Mesodermal cell (in vitro differentiated cells): Measurements from ENCODE around the gene DNAL4. TPM values are rescaled to one million over a fixed set of nuclear protein-coding genes. Genes with fewer than 3 reads are reported as not detected.

Experiments
- H3K27ac ChIP-seq: 2 replicates; pipeline ENCODE4 v1.7.0; 2013; ENCODE audit warnings: mild to moderate bottlenecking, low read depth, low read length, moderate library complexity; ENCODE audit not compliant: severe bottlenecking
- H3K36me3 ChIP-seq: 2 replicates; pipeline ENCODE4 v1.7.1; 2013; ENCODE audit warnings: mild to moderate bottlenecking, low read length, moderate library complexity; ENCODE audit not compliant: control insufficient read depth, insufficient read depth
- H3K4me1 ChIP-seq: one replicate; pipeline ENCODE4 v1.7.1; 2013; ENCODE audit warnings: mild to moderate bottlenecking, low read length; ENCODE audit not compliant: insufficient read depth, control insufficient read depth, poor library complexity, severe bottlenecking
- H3K4me3 ChIP-seq: 2 replicates; pipeline ENCODE4 v1.7.0; 2013; ENCODE audit warnings: low read length, control low read depth, mild to moderate bottlenecking; ENCODE audit not compliant: insufficient read depth, poor library complexity, severe bottlenecking; ENCODE audit errors: extremely low read depth
- H3K9me3 ChIP-seq: 2 replicates; pipeline ENCODE4 v1.7.1; 2013; ENCODE audit warnings: mild to moderate bottlenecking, low read length, moderate library complexity; ENCODE audit not compliant: control insufficient read depth
- WGBS, 2 experiments: methylation state at CpG; one replicate each; pipeline ENCODE4 v1.1.5; 2013; ENCODE audit warnings: missing lambda C conversion rate in 2 of 2; ENCODE audit not compliant: insufficient coverage in 2 of 2; 5-methylcytosine and 5-hydroxymethylcytosine counted together
- polyA plus RNA-seq, 2 experiments: library from polyadenylated mRNA; stranded (reverse); fragments of 50-300 nt; gene quantifications; one replicate each; pipeline ENCODE4 v1.2.3, GENCODE V29; 2013

Gene DNAL4
- polyA plus RNA-seq (2013, experiment 1 of 2), result 24.7 TPM
- 20.3 TPM for polyA plus RNA-seq (2013, experiment 2 of 2)

- Histone ChIP-seq H3K9me3 (no peaks in the 10 kb centered on the region), H3K27ac (peak within 1 kb of the TSS; percentile 52), H3K4me3 (peak within 1 kb of the TSS; percentile 83), H3K4me1 (peaks cover 8% of the 10 kb centered on the region), H3K36me3 (peaks cover 7% of the 10 kb centered on the region)
- 0 to 1% methylated on average over 30 to 31 of the region's 47 CpGs for WGBS, 2 experiments
Measured at GRCh38 chr22:38793721-38794466, at the start of gene DNAL4. DNAL4 (minus strand) TSS chr22:38794143; CDS start chr22:38782731, 11,412 bp downstream.

GRCh38 chr22:38843201-38843656, 49.3 kb upstream of the DNAL4 start:
- H3K36me3 ChIP-seq, result no peaks in the 10 kb centered on the region
- H3K4me1 ChIP-seq, result peaks cover 8% of the 10 kb centered on the region
- H3K4me3 ChIP-seq, result peak overlapping the region; percentile 36
- 0 to 2% methylated on average over 62 to 64 of the region's 68 CpGs for WGBS, 2 experiments
- no peaks in the 10 kb centered on the region for H3K9me3 ChIP-seq
- H3K27ac ChIP-seq, result no peak overlapping the region

GRCh38 chr22:38842512-38843200, 48.7 kb upstream of the DNAL4 start:
- WGBS, 2 experiments, result 22 to 23% methylated on average over 28 to 30 of the region's 34 CpGs
- peak overlapping the region; percentile 36 for H3K4me3 ChIP-seq
- H3K9me3 ChIP-seq, result no peaks in the 10 kb centered on the region
- no peak overlapping the region for H3K27ac ChIP-seq
- H3K36me3 ChIP-seq, result no peaks in the 10 kb centered on the region
- H3K4me1 ChIP-seq, result peaks cover 8% of the 10 kb centered on the region

- no peaks in the 10 kb centered on the region for H3K9me3 ChIP-seq
- H3K36me3 ChIP-seq, result no peaks in the 10 kb centered on the region
- H3K27ac ChIP-seq, result no peak overlapping the region
- no peak overlapping the region for H3K4me3 ChIP-seq
- H3K4me1 ChIP-seq, result peaks cover 8% of the 10 kb centered on the region
- 74 to 100% methylated on average over 2 to 4 of the region's 5 CpGs for WGBS, 2 experiments
Measured at GRCh38 chr22:38841635-38842034, 47.7 kb upstream of the DNAL4 start.

- Histone ChIP-seq H3K9me3 (no peaks in the 10 kb centered on the region), H3K4me1 (peaks cover 8% of the 10 kb centered on the region), H3K27ac (no peak overlapping the region), H3K4me3 (no peak overlapping the region), H3K36me3 (no peaks in the 10 kb centered on the region)
- 78 to 91% methylated on average over 5 to 6 of the region's 7 CpGs for WGBS, 2 experiments
Measured at GRCh38 chr22:38841211-38841610, 47.3 kb upstream of the DNAL4 start.

- H3K4me3 ChIP-seq, result no peak overlapping the region
- 82 to 83% methylated on average over 3 of the region's 3 CpGs for WGBS, 2 experiments
- H3K36me3 ChIP-seq, result no peaks in the 10 kb centered on the region
- no peak overlapping the region for H3K27ac ChIP-seq
- no peaks in the 10 kb centered on the region for H3K9me3 ChIP-seq
- H3K4me1 ChIP-seq, result peaks cover 8% of the 10 kb centered on the region
Measured at GRCh38 chr22:38840129-38840528, 46.2 kb upstream of the DNAL4 start.

GRCh38 chr22:38839686-38840085, 45.7 kb upstream of the DNAL4 start:
- H3K9me3 ChIP-seq, result no peaks in the 10 kb centered on the region
- 80% methylated on average over 1 of the region's 1 CpG; no CpG with 5 or more reads in 1 of the 2 experiments for WGBS, 2 experiments
- H3K36me3 ChIP-seq, result no peaks in the 10 kb centered on the region
- no peak overlapping the region for H3K4me3 ChIP-seq
- peaks cover 6% of the 10 kb centered on the region for H3K4me1 ChIP-seq
- H3K27ac ChIP-seq, result no peak overlapping the region

GRCh38 chr22:38837414-38837928, 43.5 kb upstream of the DNAL4 start:
- Histone ChIP-seq H3K4me1 (no peaks in the 10 kb centered on the region), H3K36me3 (no peaks in the 10 kb centered on the region), H3K9me3 (no peaks in the 10 kb centered on the region), H3K4me3 (no peak overlapping the region), H3K27ac (no peak overlapping the region)
- 90 to 100% methylated on average over 3 of the region's 6 CpGs for WGBS, 2 experiments

GRCh38 chr22:38835888-38836301, 42.0 kb upstream of the DNAL4 start:
- no peak overlapping the region for H3K27ac ChIP-seq
- no peak overlapping the region for H3K4me3 ChIP-seq
- no peaks in the 10 kb centered on the region for H3K36me3 ChIP-seq
- H3K9me3 ChIP-seq, result no peaks in the 10 kb centered on the region
- 30 to 37% methylated on average over 16 to 18 of the region's 19 CpGs for WGBS, 2 experiments
- peaks cover 2% of the 10 kb centered on the region for H3K4me1 ChIP-seq

- H3K36me3 ChIP-seq, result no peaks in the 10 kb centered on the region
- H3K9me3 ChIP-seq, result no peaks in the 10 kb centered on the region
- H3K27ac ChIP-seq, result no peak overlapping the region
- peaks cover 2% of the 10 kb centered on the region for H3K4me1 ChIP-seq
- no peak overlapping the region for H3K4me3 ChIP-seq
- WGBS, 2 experiments, result 86 to 94% methylated on average over 2 to 5 of the region's 5 CpGs
Measured at GRCh38 chr22:38834991-38835390, 41.0 kb upstream of the DNAL4 start.
